HG03097 (cell line): ENCODE results near the gene CSAG2.

Source experiments
- ATAC-seq: cut with Tn5 transposase; IDR thresholded peaks from one replicate; pipeline ENCODE4 v1.9.1; 2021; ENCODE audit not compliant: unreplicated experiment, low FRiP score

Gene CSAG2

DNA sequence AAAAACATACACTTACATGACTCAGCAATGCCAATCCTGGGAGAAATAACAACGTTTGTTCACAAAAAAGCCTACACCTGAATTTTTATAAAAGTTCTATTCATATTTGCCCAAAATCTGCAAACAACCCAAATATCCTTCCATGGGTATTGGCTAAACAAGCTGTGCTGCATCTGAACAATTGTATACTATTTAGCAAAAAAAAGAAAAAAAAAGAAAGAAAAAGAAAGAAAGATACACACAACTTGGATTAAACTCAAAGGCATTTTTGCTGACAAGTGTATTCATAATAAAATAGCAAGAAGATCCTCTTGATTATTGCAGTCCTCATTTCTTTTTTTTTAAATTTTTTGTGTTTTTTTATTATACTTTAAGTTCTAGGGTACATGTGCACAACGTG is 34.9 kb downstream of the CSAG2 start:
- no peak for ATAC-seq

- ATAC-seq, result no peak
Measured at GRCh38 chrX:152663086-152663485, 46.0 kb downstream of the CSAG2 start.

DNA sequence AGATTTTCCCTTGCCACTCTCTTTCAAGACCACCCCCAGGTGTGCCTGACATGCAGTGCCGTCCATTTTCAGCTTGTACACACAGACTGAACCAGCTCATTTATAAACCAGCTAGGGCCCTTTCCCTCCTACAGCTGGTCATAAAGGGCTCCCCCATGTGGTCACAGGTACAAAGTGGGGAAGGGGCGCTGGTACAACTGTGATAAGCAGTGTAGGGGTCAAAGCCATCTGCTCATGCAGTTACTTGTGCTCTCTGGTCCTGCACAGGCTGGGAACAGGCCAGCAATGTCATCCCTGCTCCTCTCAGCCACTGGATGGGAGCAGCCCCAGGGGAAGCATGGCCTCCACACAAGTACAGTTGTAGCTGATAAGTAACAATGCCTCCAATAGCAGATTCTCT is 50.8 kb downstream of the CSAG2 start:
- ATAC-seq, result no peak
